Naive B cell (primary cell): ENCODE measurements around the gene C16orf96. TPM values are rescaled to one million over a fixed set of nuclear protein-coding genes. Genes with fewer than 3 reads are reported as not detected.

Experiments used
- ATAC-seq, 2 donors: fragments of 150-1000 bp; cut with Tn5 transposase; 2 replicates each; pipeline ENCODE4 v1.10.0; 2021; ENCODE audit warnings: low read depth in 2 of 2, mild to moderate bottlenecking in 2 of 2, moderate library complexity in 2 of 2
- DNase-seq: peaks from one replicate; pipeline ENCODE4 v3.0.0; 2022
- H3K27ac Mint-ChIP-seq, 6 donors: one replicate each; pipeline ENCODE4 v1.8.0; 2020 to 2022; ENCODE audit warnings: mild to moderate bottlenecking in 6 of 6, mixed read lengths in 6 of 6, moderate library complexity in 5 of 6, inconsistent platforms in 2 of 6
- H3K27me3 Mint-ChIP-seq, 3 donors: one replicate each; pipeline ENCODE4 v1.8.0; 2021 to 2022; ENCODE audit warnings: mixed read lengths in 3 of 3, mild to moderate bottlenecking in 1 of 3
- H3K36me3 Mint-ChIP-seq, 2 donors: one replicate each; pipeline ENCODE4 v1.8.0; 2020 to 2022; ENCODE audit warnings: mixed read lengths in 2 of 2, inconsistent platforms in 1 of 2, mild to moderate bottlenecking in 1 of 2
- H3K4me1 Mint-ChIP-seq, 3 donors: one replicate each; pipeline ENCODE4 v1.8.0; 2020 to 2022; ENCODE audit warnings: mixed read lengths in 3 of 3, inconsistent platforms in 1 of 3, mild to moderate bottlenecking in 1 of 3, moderate library complexity in 1 of 3
- H3K4me3 Mint-ChIP-seq, 8 donors: one replicate each; pipeline ENCODE4 v1.8.0; 2020 to 2022; ENCODE audit warnings: mild to moderate bottlenecking in 8 of 8, mixed read lengths in 8 of 8, moderate library complexity in 8 of 8, inconsistent platforms in 2 of 8
- H3K9me3 Mint-ChIP-seq, 7 donors: one replicate each; pipeline ENCODE4 v1.8.0; 2020 to 2022; ENCODE audit warnings: mixed read lengths in 7 of 7, mild to moderate bottlenecking in 5 of 7, inconsistent platforms in 2 of 7, moderate library complexity in 1 of 7
- polyA plus RNA-seq, 6 donors: library from polyadenylated mRNA; unstranded; fragments of 300-500 nt; fragmentation: Illumina TruSeq; gene quantifications; one replicate each; pipeline ENCODE4 v1.2.3, GENCODE V29; 2021; ENCODE audit warnings: low read depth in 6 of 6

The C16orf96 gene
- polyA plus RNA-seq, 6 donors from 2014 or later, result 0.09 to 0.11 TPM; not detected in 4

DNA sequence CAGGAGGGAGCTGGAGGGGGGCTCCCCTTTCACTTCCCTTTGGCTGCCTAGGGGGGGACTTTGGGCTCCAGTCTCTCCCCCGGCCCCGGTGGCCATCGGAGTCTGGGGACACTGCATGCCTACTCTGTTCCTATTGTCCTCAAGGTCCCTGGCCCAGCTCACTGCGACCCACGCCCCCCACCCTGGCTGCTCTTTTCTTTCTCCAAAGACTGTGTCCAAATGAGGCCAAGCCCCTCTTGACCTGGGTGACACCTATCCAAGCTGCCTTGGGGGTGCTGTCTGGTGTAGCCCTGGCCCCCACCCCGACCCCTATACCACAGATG is 45.7 kb downstream of the C16orf96 start:
- Mint-ChIP-seq H3K4me1 (peaks cover 0 to 4% (median 0%) of the 10 kb centered on the region in 3 donors), H3K27me3 (peaks cover 0 to 8% (median 6%) of the 10 kb centered on the region in 3 donors), H3K4me3 (no peak overlapping the region), H3K27ac (peak overlapping the region in 1 of 6 donors; percentile 66), H3K36me3 (no peaks in the 10 kb centered on the region), H3K9me3 (no peaks in the 10 kb centered on the region)
- ATAC-seq (no peak), DNase-seq (no peak)

DNA sequence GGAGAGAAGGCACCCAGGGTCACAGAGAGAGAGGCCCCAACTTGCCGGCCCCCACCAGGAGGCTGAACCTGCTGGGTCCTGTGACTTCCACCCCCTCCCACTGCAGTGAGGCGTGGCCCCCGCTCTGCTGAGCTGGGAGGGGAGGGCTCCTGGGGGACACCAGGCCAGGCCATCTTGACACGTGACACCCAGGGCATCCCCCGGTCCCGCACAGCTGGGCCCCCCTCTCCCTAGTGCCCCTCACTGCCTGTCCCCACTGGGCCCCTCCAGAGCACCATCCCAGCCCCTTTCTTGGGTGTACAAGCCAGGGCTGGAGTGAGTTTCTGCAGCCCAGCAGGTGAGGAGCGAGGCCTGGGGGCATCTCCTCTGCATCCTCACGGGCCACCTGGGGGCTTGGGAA is 46.2 kb downstream of the C16orf96 start:
- H3K27me3 Mint-ChIP-seq, result peaks cover 0 to 8% (median 6%) of the 10 kb centered on the region in 3 donors
- no peak overlapping the region for H3K4me3 Mint-ChIP-seq
- H3K9me3 Mint-ChIP-seq, result no peaks in the 10 kb centered on the region
- no peak overlapping the region for H3K27ac Mint-ChIP-seq
- H3K36me3 Mint-ChIP-seq, result no peaks in the 10 kb centered on the region
- ATAC-seq (no peak), DNase-seq (no peak)
- H3K4me1 Mint-ChIP-seq, result peaks cover 0 to 4% (median 0%) of the 10 kb centered on the region in 3 donors

DNA sequence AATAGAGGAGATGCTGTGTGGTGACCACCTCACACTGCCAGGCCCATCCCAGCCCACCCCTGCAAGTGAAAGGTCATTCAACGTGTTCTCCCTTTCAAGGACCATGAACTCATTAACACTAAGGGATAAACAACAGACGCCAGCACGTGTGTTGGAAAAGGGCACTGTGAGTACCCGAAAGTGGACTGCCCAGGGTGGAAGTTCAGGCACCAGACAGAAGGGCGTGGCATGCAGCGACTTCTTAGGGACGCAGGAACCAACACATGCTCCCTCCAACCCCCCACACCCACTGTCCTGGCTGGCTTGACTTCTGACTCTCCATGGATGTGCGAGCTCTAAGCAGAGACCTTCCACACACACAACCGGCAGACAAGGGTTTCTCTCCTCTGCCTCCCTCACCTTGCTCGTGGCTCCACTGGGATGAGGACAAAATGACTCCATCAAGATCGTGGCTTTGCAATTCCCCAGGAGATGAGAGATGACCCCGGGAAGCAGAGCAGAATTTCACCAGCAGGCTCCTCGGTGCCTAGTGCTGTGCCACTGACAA is 47.6 kb downstream of the C16orf96 start:
- DNase-seq, result no peak
- no peaks in the 10 kb centered on the region for H3K9me3 Mint-ChIP-seq
- H3K27ac Mint-ChIP-seq, result no peak overlapping the region
- ATAC-seq, result no peak
- no peak overlapping the region for H3K4me3 Mint-ChIP-seq
- peaks cover 0 to 8% (median 6%) of the 10 kb centered on the region in 3 donors for H3K27me3 Mint-ChIP-seq
- no peaks in the 10 kb centered on the region for H3K36me3 Mint-ChIP-seq
- peaks cover 0 to 4% (median 0%) of the 10 kb centered on the region in 3 donors for H3K4me1 Mint-ChIP-seq

DNA sequence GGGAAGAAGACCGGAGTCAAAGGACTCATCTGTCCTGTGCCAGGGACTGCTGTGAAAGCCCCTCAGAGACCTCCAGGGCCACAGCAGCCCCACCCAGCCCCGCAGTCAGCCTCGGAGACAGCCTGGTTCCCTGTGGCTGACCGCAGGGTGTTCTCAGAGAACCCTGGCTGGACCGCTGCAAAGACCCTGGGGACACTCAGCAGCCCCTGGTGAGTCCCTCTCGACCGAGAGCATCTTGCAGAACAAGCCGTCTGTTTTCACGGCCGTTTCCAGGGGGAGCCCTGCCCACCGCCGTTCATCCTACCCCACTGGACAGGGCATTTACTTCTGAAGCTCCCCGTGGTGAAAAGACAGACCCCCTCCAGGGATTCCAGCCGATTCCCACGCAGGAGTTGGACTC is 48.3 kb downstream of the C16orf96 start:
- Mint-ChIP-seq H3K4me3 (no peak overlapping the region), H3K9me3 (no peaks in the 10 kb centered on the region)
- no peak for ATAC-seq

DNA sequence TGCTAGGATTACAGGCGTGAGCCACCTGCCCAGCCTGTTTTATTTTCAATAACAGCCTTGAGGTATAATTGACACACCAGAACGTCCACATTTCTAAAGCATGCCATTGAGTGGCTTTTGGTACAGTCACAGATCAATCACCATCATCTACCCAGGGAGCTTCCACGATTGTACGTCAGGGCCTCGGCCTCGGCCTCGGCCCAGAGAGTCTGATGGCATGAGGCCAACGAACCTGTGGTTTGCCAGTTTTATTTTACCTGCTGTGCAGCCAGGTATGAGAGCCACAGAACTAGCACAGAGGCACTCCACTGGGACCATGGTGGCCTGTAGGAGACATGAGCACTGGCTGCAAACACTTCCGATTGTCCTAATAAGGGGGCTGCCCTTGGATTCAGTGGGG is 50.2 kb downstream of the C16orf96 start:
- H3K36me3 Mint-ChIP-seq, result no peaks in the 10 kb centered on the region
- peak overlapping the region in 1 of 8 donors; percentile 51 for H3K4me3 Mint-ChIP-seq
- no peaks in the 10 kb centered on the region for H3K9me3 Mint-ChIP-seq
- H3K27me3 Mint-ChIP-seq, result peaks cover 0 to 6% (median 0%) of the 10 kb centered on the region in 3 donors
- H3K27ac Mint-ChIP-seq, result peak overlapping the region in 1 of 6 donors; percentile 53
- H3K4me1 Mint-ChIP-seq, result peaks cover 0 to 7% (median 0%) of the 10 kb centered on the region in 3 donors
- no peak for DNase-seq
- no peak for ATAC-seq

More for the DNA sequence above, 48.3 kb downstream of the C16orf96 start:
- peaks cover 0 to 8% (median 2%) of the 10 kb centered on the region in 3 donors for H3K27me3 Mint-ChIP-seq
- DNase-seq, result no peak
- H3K4me1 Mint-ChIP-seq, result peaks cover 0 to 4% (median 0%) of the 10 kb centered on the region in 3 donors
- H3K36me3 Mint-ChIP-seq, result no peaks in the 10 kb centered on the region
- no peak overlapping the region for H3K27ac Mint-ChIP-seq

DNA sequence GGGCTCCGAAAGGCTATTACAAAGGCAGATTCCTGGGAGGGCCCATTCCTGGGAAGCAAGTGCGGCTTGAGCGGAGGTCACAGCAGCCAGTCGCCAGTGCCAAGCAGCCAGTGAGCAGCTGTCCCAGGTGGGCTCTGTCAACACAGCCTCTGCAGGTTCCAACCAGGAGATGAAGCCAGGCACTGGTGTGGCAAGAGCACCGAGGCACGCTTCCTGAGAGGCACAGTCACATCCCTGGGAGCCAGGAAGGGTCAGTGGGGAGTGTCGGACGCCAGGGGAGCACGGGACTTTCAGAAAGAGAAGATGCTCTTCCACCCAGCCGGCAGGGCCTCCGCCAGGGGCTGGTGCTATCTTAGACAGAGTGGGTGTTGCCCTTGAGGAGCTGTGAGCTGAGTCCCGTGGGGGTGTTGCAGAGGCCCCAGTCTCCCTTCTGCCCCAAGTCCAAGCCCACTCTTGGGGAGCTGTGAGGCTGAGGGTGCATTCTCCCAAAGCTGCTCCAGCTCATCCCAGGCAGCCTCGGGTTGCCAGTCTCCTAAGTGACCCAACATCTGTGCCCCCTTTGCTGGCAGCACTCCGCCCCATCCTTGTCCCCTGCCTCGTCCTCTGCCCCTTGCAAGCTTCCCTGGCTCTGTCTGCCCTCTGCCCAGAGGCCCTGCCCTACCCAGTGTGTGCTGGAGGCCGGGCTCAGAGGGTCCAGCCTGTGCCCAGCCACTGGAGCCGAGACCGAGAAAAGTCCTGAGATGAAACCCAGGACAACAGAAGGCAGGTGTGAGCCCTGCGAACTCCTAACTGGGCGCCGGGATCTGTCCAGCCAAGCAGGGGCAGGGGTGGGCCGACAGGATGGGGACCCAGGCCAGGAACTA is 51.9 kb downstream of the C16orf96 start:
- no peak for ATAC-seq
- Mint-ChIP-seq H3K4me3 (no peak overlapping the region), H3K9me3 (no peaks in the 10 kb centered on the region), H3K27ac (peak overlapping the region in 2 of 6 donors; percentile 47 to 61), H3K4me1 (peaks cover 0 to 9% (median 6%) of the 10 kb centered on the region in 3 donors), H3K27me3 (no peaks in the 10 kb centered on the region), H3K36me3 (no peaks in the 10 kb centered on the region)
- no peak for DNase-seq

DNA sequence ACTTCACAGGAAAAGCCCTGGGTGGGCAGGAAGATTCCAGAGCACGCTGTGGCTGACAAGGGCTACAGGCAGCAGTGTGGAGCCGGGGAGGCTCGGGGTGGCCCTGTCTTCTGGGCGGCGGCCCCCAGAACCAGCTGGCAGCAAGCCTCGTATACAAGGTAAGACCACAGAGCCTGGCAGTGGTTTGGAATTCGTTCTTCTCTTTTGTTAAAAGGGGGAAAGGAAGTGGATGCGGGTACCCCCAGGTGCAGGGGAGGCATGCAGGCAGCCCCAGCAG is 52.5 kb downstream of the C16orf96 start:
- Mint-ChIP-seq H3K9me3 (no peaks in the 10 kb centered on the region), H3K4me3 (no peak overlapping the region), H3K4me1 (peaks cover 0 to 13% (median 6%) of the 10 kb centered on the region in 3 donors), H3K27me3 (no peaks in the 10 kb centered on the region), H3K27ac (peak overlapping the region in 1 of 6 donors; percentile 66), H3K36me3 (no peaks in the 10 kb centered on the region)
- no peak for DNase-seq
- no peak for ATAC-seq

DNA sequence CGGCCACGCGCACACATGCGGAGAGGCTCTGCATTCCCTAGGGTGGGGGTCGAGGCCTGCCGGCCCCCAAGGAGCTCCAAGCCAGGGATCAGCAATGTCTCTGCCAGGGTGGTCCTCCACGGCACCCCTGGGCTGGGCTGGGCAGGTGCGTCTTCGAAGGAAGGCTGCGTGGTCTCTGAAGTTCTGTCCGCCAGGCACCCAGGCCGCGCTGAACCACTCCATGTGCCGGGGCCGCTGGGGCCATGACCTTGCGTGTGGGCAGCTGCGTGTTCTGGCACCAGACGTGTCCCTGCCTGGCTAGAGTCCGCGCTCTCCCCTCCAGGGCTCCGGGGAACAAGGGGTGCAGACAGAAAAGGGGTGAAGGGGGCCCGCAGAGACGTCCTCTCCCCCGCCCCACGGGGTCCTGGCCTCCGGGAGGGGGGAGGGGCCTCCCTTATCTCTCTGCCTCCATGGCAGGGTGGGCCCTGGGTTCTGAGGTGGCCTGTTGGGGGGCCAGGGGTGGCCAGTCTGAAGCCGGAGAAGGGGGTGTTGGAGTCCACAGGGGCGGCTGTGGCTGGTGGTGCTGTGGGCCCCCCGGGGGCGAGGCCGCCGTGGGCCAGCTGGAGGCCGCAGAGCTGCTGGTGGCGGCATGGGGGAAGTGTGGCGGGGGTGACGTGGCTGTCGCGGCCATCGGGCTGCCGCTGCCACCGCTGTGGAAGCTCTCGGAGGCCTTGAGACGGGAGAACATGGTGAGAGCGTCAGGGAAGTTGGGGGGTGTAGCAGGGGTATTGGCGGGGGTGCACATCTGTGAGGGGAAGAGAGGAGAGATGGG is 53.3 kb downstream of the C16orf96 start:
- H3K4me1 Mint-ChIP-seq, result peaks cover 0 to 16% (median 6%) of the 10 kb centered on the region in 3 donors
- H3K9me3 Mint-ChIP-seq, result no peaks in the 10 kb centered on the region
- no peaks in the 10 kb centered on the region for H3K27me3 Mint-ChIP-seq
- no peak overlapping the region for H3K4me3 Mint-ChIP-seq
- no peak for DNase-seq
- H3K27ac Mint-ChIP-seq, result peak overlapping the region in 1 of 6 donors; percentile 19
- no peak for ATAC-seq
- H3K36me3 Mint-ChIP-seq, result no peaks in the 10 kb centered on the region

DNA sequence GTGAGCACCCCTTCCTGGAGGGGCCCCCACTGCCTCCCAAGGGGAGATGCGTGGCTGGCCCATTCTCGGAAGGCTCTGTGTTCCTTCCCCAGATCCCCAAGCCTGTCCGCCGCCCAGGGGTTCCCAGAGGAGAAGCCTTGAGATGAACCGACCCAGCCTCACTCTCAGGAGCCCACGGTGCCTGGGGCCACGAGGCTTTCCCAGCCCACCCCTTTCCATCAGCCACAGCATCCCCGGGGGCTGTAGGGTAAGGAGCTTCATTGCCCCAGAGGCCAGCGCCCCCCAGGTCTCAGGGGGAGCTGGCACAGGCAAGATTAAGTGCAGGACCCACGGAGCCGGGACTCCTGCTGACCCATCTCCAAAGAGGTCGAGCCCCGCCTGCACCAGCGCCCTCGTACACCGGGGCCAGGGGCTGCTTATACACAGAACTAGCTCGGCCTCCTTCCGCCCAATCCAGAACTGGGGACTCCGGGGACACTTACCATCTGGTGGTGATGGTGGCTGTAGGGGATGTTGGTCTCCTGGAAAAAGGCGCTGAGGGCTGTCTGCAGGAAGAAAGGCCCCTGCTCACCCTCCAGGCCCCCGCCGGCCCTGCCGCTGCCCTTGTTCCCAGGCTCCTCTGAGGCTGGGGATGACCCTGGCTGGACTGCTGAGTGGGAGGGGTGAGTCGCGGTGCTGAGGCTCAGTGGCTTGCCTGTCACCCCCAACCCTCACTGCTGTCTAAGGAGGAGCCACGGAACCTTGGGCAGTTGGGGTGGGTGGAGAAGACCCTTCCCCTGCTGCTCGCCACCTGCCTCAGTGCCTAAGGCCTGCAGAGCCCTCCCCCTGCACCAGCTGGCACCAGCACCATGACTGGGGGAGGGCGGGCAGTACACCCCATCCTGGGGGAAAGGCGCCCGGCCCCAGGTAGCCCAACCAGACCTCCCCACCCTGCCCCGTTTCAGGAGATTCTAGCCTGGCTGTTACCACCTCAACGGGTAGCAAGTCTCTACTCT is 54.2 kb downstream of the C16orf96 start:
- Mint-ChIP-seq H3K27ac (peak overlapping the region in 1 of 6 donors; percentile 19), H3K36me3 (no peaks in the 10 kb centered on the region), H3K9me3 (no peaks in the 10 kb centered on the region), H3K4me3 (no peak overlapping the region), H3K4me1 (peaks cover 8 to 16% (median 9%) of the 10 kb centered on the region in 3 donors), H3K27me3 (no peaks in the 10 kb centered on the region)
- DNase-seq, result no peak
- ATAC-seq, result no peak

DNA sequence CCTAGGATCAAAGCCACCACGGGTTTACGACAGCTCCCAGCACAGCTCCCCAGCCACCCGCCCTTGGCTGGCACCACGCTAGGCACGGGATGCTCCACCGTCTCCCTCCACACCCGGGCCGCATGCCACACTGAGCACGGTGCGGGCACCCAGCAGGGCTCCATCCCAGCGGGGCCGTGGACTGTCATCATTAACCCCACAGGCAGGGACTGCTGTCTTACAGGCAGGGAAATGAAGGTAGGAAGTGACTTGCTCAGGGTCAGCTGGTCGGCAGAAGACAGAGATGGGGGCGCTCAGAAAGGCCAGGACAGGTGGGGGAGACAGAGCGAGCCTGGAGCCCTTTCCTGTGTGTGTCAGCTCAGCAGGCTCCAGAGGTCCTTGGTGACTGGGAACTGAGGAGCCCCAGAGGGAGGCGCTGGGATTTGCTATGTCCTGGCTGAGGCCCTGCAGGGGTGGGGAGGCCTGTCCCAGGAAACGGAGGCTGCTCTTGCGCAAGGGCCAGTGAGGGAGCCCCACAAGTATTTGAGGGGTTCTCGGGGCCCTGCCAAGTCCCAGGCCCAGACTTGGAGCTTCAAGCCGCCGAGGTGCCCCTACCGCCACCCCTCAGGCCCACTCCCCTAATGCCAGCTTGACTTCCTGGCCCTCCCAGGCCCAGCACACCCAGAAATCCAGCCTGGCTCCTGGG is 55.3 kb downstream of the C16orf96 start:
- DNase-seq (no peak), ATAC-seq (no peak)
- Mint-ChIP-seq H3K4me3 (no peak overlapping the region), H3K36me3 (no peaks in the 10 kb centered on the region), H3K9me3 (no peaks in the 10 kb centered on the region), H3K4me1 (peaks cover 16 to 24% (median 20%) of the 10 kb centered on the region in 3 donors), H3K27ac (peak overlapping the region in 1 of 6 donors; percentile 54), H3K27me3 (no peaks in the 10 kb centered on the region)

DNA sequence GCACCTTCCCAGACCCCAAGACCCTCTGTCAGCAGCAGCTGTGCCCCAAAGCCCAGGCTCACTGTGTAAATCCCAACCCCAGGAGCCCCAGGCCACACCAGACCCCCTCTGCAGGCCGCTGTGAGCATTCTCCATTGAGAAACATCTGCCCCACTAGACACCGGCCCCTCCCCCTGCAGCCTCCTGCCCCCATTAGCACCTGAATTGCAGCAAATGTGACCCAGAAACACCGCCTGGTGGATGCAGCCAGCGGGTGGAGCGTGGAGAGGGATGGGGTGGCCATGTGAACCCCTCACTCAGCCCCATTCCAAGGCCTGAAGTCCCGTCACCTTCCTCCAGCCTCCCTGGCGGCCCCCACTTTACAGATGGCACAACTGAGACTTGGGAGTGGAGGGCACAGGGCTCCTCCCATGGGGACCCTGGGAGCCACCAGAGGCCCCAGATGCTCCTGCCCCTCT is 56.4 kb downstream of the C16orf96 start:
- Mint-ChIP-seq H3K9me3 (no peaks in the 10 kb centered on the region), H3K4me1 (peaks cover 18 to 32% (median 26%) of the 10 kb centered on the region in 3 donors), H3K36me3 (no peaks in the 10 kb centered on the region), H3K27ac (peak overlapping the region in 1 of 6 donors; percentile 63), H3K27me3 (no peaks in the 10 kb centered on the region), H3K4me3 (peak overlapping the region in 4 of 8 donors; percentile 43 to 88 (median 77))
- ATAC-seq (no peak), DNase-seq (no peak)

DNA sequence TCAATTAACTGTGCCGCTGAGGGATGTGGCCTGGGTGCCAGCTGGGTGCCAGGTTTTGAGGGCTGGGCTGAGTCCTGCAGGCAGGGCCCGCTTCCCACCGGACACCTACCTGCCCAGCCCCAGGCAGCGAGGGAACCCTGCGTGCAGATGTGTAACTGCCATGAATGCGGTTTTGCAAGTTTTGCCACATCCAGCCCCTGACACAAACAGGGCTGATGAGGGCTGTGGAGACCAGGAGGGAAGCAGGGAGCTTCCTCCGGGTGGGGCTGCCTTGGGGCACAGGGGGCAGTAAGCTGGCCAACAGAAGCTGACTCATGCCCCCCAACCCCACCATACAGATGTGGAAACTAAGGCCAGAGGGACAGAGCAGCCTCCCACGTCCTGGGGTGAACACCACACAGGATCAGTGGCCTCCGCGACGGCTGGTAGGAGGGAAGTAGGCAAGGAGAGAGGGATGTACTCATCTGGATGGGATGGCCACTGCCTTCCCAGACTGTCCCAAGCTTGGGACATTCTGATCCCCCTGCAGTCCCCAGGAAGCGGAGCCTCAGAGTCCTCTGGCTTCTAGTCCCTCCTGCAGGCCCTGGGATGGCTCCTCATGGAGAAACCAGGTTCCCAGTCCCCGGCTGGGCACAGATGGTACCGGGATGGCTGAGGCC is 57.0 kb downstream of the C16orf96 start:
- Mint-ChIP-seq H3K9me3 (no peaks in the 10 kb centered on the region), H3K36me3 (no peaks in the 10 kb centered on the region), H3K4me1 (peaks cover 18 to 36% (median 26%) of the 10 kb centered on the region in 3 donors), H3K27ac (peak overlapping the region in 3 of 6 donors; percentile 20 to 63 (median 27)), H3K27me3 (no peaks in the 10 kb centered on the region), H3K4me3 (peak overlapping the region; percentile 70 to 88 (median 84))
- no peak for ATAC-seq
- DNase-seq, result no peak
